ENCODE data around the gene ABCA6.
"Not testable (repeated sequence)": the region's sequence is repeated elsewhere in the genome, so short reads cannot be mapped to it uniquely, and the experiment has no call there.

Gene ABCA6

DNA sequence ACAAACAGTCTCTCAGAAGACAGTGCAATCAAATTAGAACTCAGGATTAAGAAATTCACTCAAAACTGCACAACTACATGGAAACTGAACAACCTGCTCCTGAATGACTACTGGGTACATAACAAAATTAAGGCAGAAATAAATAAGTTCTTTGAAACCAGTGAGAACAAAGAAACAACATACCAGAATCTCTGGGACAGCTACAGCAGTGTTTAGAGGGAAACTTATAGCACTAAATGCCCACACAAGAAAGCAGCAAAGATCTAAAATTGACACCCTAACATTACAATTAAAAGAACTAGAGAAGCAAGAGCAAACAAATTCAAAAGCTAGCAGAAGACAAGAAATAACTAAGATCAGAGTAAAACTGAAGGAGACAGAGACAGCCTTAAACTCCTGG lies 68.3 kb downstream of the ABCA6 start:
- DNase-seq (ENCODE audit: low read depth in 2 of 2): not testable (repeated sequence)

DNA sequence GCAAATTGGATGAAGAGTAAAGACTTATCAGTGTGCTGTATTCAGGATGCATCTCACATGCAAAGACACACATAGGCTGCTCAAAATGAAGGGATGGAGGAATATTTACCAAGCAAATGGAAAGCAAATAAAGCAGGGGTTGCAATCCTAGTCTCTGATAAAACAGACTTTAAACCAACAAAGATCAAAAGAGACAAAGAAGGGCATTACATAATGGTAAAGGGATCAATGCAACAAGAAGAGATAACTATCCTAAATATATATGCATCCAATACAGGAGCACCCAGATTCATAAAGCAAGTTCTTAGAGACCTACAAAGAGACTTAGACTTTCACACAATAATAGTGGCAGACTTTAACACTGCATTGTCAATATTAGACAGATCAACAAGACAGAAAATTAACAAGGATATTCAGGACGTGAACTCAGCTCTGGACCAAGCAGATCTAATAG lies 68.9 kb downstream of the ABCA6 start:
- not testable (repeated sequence) for DNase-seq (ENCODE audit: low read depth in 2 of 2)

DNA sequence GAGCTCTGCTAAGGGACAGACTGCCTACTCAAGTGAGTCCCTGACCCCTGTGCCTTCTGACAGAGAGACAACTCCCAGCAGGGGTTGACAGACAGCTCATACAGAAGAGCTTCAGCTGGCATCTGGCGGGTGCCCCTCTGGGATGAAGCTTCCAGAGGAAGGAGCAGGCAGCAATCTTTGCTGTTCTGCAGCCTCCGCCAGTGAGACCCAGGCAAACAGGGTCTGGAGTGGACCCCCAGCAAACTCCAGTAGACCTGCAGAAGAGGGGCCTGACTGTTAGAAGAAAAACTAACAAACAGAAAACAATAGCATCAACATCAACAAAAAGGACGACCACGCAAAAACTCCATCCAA lies 70.5 kb downstream of the ABCA6 start:
- DNase-seq (ENCODE audit: low read depth in 2 of 2): not testable (repeated sequence)

DNA sequence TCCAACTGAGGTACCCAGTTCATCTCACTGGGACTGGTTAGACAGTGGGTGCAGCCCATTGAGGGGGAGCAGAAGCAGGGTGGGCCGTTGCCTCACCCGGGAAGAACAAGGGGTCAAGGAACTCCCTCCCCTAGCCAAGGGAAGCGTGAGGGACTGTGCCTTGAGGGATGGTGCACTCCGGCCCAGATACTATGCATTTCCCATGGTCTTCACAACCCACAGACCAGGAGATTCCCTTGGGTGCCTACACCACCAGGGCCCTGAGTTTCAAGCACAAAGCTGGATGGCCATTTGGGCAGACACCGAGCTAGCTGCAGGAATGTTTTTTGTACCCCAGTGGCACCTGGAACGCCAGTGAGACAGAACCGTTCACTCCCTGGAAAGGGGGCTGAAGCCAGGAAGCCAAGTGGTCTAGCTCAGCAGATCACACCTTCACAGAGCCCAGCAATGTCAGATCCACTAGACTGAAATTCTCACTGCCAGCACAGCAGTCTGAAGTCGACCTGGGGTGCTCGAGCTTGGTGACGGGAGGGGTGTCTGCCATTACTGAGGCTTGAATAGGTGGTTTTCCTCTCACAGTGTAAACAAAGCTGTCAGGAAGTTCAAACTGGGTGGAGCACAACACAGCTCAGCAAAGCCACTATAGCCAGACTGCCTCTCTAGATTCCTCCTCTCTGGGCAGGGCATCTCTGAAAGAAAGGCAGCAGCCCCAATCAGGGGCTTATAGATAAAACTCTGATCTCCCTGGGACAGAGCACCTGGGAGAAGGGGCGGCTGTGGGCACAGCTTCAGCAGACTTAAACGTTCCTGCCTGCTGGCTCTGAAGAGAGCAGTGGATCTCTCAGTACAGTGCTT lies 71.1 kb downstream of the ABCA6 start:
- not testable (repeated sequence) for DNase-seq (ENCODE audit: low read depth in 2 of 2)

DNA sequence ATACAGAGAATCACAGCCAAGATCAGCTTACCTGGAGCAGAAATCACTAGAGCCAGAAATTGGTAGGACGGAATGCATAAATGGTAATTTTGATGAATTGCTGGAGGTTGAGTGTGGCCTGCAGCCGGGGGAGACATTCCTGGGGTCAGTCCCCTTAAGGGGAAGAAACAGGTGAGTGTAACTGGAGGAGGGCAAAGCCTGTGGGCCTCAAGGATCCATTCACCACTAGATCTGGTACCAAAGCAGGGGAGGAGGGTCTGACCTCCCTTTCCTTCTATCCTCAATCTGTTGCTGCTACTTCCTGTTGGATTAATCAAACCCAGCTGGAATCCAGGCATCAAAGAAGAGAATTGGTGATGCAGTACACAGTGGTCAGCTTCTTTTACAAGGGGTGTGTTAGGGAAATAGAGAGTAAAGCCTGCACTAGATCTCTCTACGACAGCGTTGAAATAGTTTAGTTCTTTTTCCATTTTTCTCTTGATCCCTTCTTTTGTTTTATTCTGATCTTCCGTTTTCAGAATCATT lies 72.4 kb downstream of the ABCA6 start:
- DNase-seq (ENCODE audit: low read depth in 2 of 2): no peak

DNA sequence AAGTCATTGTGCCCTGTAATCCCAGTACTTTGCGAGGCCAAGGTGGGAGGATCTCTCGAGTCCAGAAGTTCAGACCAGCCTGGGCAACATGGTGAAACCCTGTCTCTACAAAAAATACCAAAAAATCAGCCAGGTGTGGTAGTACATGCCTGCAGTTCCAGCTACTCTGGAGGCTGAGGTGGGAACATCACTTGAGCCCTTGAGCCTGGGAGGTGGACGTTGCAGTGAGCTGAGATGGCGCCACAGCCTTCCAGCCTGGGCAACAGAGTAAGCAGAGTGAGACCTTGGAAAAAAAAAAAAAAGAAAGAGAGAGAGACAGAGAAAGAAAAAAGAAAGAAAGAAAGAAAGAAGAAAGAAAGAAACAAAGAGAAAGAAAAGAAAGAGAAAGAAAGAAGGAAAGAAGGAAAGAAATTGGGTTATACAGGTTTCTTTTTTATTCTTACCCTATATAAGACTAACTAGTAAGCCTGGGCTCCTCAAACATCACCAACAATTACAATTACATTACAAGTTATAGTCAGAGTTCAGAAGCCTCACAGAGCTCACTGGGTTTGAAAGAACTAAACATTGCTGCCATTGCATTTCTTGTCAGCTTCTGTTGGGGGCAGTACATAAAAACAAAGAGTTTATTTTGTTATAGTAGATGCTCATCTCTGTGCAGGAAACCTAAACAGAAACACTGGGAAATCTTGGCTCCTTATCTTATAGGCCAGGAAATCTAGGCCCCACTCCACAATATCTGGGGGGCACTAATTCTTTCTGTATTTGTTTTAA lies 74.2 kb downstream of the ABCA6 start:
- DNase-seq (ENCODE audit: low read depth in 2 of 2): no peak

DNA sequence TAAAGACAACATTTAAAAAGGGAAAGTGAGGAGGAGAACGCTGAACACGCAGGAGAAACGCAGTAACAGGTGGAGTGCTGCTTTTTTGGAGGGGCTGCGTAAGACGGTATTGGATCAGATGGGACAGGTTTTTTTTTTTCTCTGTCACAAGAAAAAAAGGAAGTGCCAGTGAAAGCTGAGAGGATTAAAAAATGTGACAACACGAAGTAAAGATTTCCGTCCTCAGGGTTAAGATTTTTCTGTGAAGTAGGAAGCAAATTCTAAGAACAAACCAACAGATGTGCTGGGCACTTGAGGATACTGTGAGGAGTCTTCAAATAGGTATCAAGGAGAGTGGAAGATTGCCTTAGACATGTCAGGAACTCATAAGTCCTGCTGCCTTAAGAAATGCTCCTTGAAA lies 75.2 kb downstream of the ABCA6 start:
- no peak for DNase-seq (ENCODE audit: low read depth in 2 of 2)

DNA sequence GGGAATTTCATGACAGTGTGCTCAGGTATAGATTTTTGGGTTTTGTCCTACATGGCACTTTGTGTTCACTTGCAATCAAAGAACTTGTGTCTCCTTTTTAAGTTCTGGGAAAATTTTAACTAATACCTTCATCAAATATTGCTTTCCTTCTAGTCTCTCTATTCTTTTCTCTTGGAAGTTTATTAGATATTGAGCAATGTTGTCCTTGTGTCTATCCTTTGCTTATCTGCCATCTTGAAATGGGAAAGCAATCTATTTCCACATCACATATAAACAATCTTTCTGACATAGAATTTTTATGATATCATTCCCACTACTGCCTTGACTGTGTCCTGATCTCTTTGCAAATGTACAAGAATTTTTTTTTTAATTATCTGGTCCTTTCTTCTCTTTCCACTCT lies 76.6 kb downstream of the ABCA6 start:
- no peak for DNase-seq (ENCODE audit: low read depth in 2 of 2)

DNA sequence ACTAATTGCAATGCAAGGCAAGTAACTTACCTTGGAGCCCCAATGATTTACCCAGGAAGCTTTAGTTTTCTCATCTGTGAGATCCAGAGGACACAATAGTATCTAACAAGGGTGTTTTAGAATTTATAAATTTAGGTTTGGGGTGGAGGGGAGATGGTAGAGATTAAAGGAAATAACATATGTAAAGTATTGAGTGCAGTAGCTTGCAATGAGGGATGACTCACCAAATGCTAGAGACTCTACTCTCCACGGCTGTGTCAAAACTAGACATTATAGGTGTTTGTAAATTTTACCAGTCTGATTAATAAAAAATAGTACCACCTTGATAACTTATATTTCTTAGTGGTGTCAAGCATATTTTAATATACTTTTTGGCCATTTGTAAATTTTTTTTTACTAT lies 77.2 kb downstream of the ABCA6 start:
- DNase-seq (ENCODE audit: low read depth in 2 of 2): no peak

DNA sequence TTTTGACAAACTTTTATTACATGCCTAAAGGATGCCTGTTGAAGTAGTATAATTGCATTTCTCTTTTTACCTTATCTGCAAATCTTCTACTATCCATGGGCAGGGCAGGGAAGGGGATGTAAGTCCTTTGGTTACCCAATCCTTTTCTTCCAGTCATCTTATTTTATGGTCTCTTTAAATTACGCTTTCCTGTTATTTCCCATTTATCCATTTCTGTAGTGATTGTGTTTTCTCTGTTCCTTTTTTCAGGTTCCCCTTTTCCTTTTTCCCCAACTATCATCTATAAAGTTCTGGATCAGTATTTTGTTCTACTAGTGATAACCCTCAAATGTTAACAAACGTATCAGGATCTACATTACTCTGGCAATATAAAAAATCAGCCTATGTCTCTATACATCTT lies 77.7 kb downstream of the ABCA6 start:
- DNase-seq (ENCODE audit: low read depth in 2 of 2): no peak

DNA sequence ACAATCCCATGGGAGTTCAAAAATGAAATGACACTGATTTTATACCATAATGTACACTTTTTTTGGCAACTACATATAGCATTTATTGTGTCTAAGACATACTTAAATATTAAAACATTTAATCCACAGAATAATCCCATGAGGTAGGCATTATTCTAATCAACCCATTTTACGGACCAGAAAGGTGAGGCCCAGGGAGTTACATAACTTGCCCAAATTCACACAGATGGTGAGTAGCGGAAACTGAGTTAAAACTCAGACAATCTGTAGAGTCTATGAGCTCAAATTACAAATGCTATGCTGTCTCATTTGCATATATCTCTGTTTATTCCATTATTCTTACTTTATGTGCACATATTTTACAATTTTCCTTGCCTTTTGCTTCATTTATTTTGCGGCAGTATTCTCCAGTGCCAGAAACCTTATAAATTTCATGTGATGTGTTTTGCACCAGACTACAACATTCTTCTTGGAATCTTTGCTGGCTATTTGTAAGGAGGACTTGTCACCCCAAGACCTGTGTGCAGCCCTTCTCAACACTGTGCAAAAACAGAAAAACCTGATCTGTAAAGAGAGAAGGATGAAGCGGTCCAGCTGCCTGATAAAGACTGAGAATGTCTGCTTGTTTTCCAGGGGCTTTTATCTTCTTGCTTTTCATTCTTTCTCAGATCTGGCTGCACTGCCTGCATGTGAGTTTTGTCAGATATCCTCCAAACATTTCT lies 78.7 kb downstream of the ABCA6 start:
- no peak for DNase-seq (ENCODE audit: low read depth in 2 of 2)

DNA sequence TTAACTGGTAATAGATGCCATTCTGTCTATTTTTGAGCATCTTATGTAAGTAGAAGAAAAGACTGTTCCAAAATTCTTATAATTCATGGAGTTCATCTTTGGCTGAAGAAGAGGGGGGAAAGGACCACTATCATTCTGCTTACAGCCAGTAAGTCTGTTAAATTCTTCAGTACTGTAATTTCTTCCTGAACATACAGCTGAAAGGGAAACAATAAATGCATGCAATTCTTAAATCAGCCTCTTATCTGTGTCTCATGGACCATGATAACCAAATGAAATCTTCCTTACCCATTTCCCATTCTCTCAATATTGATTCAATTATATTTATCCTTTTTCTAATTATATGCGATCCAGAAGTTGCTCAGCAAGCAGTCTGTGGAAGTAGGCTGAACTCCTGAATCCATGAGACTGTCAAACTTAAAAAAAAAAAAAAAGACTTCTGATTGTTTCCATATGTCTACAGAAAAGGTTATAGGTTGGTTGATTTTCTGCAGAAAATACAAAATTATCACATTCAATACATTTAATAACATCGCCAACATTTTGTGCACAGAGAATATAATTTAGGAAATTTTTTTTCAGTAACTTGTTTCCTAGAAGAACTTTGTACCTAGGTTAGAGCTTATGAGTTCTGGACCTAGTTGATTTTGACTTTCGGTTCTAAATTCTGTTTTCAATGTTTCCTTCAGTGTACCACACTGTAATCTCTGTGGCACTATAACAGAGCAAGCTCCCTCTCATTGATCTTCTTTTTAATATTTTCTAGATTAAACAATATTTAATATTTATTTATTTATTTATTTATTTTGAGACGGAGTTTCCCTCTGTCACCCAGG lies 79.8 kb downstream of the ABCA6 start:
- no peak for DNase-seq (ENCODE audit: low read depth in 2 of 2)

DNA sequence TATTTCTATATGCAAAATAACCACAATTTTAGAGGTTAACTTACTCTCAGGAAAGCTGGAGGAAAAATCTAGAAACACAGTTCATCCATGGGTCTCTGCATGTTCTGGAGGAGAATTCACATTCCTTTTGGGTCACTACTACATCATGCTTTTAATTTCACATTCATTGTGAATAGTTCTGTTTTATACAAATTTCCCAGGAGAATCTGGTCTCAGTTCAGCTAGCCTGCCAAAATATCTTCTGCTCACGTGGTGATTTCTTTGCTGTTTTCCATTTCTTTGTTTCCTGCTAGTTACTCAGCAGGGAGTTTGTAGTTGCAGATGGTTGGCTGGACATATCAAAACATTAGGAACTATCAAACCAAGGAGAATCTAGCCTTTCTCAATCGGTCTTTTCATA lies 80.9 kb downstream of the ABCA6 start, which contains the start of gene ABCA9:
ABCA9 (minus strand) TSS at position 106 of the 400 bp plus-strand sequence. CDS start 9,801 bp downstream, outside the sequence.
- DNase-seq (ENCODE audit: low read depth in 2 of 2): no peak

DNA sequence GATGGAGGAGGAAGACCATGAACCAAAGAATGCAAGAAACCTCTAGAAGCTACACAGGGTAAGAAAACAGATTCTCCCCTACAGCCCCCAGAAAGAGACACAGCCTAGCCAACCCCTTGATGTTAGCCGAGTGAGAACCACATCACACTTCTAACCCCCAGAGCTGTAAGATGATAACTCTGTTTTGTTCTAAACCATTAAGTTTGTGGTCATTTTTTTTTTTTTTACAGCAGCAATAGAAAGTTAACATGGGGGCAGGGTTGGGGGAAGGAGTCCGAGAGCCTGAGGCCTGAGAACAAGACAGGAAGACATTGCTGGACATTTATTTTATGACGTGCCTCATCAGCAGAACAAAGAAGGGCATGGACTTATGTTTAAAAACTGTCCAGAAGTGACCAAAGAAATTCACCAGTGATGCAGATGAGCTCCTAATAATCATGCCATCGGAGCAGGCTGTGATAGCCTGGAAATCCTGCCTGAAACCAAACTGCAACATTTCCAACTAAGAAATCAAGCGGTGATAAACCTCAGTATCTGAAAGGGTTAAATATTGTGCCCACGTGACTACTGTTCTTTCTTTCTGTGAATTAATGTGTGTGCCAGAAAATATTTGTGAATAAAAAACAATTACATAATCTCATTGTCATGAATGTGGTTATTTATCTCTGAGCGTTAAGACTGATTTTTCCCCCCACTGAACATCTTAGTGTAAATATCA lies 82.1 kb downstream of the ABCA6 start:
- DNase-seq (ENCODE audit: low read depth in 2 of 2): no peak

DNA sequence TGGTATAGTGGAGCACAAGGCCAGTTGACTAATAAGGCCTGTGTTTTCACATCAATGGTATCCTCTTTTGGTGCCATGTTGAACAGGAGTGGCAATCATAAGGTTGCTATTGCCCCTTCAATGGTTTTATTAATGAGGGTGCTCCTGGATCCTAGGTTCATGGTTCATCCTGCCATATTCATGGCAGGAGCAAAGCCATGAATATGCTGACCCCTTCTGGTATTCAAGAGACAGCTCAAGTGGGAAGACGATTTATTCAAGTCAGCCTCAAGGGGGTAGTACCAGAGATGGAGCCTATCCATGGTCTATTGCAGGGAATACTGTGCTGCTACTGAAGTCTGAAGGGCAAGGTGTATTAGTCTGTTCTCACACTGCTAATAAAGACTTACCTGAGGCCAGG lies 83.5 kb downstream of the ABCA6 start:
- no peak for DNase-seq (ENCODE audit: low read depth in 2 of 2)

DNA sequence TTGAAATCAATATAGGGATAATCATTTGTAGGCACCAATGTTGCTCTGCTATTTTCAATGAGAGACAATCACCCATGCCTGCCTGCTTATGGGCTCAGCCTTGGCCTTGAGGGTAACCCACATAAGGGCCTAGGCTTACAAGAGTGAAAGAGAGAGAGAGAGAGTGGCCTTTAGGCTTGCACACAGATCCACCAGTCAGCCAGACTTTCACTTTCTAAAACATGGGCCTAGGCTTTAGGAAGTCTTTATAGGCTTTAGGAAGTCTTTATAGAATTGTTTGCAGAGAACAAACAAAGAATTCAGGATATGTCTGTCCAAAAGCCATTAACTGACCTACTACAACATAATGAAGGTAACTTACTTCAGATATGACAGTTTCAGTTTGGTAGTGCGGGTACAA lies 84.4 kb downstream of the ABCA6 start:
- no peak for DNase-seq (ENCODE audit: low read depth in 2 of 2)

DNA sequence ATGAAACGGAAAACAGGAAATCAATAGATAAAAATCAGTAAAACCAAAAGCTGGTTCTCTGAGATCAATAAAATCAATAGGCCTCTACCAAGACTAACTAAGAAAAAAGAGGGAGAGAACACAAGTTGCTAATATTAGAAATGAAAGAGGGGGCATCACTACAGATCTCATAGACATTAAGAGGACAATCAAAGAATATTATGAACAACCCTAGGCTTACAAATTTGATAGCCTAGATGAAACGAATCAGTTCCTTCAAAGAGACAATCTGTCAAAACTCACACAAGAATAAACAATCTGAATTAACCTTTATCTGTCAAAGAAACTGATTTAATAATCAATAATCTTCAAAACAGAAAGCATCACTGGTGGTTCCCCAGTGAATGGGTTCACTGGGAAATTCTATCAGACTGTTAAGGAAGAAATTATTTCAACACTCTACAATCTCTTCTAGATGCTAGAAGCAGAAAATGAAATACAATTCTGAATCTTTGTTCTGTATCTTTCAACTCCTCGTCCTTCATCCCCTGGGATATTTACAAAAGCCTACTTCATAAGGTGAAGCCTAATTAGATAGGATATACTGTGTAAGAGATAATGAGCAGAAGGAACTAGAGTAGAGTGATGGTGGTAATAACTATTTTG lies 85.4 kb downstream of the ABCA6 start:
- no peak for DNase-seq (ENCODE audit: low read depth in 2 of 2)

DNA sequence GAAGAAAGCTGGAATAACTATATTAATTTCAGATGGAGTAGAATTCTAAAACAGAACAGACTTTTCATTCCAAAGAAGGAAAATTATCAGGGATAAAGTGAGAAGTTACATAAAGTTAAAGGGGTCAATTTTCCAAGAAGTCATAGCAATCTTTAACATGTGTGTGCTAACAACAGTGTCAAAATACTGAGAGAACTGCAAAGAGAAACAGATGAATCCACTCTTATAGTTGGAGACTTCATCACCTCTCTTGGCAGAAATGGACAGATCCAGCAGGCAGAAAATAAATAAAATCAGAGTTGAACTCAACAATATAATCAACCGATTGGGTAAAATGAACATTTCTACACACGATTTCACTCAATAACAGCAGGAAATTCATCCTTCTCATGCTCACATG lies 86.4 kb downstream of the ABCA6 start:
- DNase-seq (ENCODE audit: low read depth in 2 of 2): no peak

DNA sequence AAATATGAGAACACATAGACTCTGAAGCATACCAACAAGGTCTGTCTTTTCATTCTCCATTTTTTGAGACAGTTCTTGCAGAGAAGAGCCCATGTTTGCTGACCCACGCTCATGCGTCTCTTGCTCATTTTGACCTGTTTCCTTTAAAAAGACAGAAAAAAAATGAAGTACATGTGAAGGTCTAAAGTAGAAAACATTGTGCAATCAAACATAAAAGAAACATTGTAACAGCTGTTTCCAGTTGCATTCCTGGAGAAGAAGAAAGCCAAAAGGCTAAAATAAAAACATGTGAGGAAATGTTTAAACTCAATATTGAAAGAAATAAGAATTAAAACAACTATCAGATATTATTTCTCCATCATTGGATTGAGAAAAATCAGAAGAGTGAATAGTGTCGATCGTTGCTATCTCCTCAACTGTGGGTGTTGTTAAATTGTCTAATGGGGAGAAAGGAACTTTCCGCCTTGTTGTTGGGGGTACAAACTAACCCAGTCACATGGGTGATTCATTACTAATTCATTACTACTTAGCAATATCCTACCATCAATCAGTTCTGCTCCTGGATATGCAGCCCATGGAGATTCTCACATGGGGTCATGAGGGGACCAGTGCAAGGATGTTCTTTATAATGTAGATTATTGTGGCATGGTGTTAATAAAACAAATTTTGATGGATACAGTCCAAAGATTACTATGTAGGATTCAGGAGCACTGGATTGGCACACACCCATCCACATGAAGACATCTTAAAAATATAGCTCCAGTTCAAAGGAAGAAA lies 90.5 kb downstream of the ABCA6 start:
- DNase-seq (ENCODE audit: low read depth in 2 of 2): no peak

Data from stimulated activated CD8-positive, alpha-beta memory T cell treated with anti-CD3 and anti-CD28 coated beads, Interleukin-7, amount 100 ng/mL, for 1 hour (primary cell).